OCI-LY7 (cell line): Measurements from ENCODE around the gene TM9SF1.

Experiments
- EZH2phosphoT487 ChIP-seq: fragments of 200-600 bp; sonication (generic); IDR thresholded peaks from 2 replicates; pipeline ENCODE4 v1.6.1; 2018; ENCODE audit warnings: low read depth, borderline replicate concordance, mild to moderate bottlenecking, mixed run types, antibody characterized with exemption, low read length, moderate library complexity, mixed read lengths
- TF ChIP-seq, protein P1 (sequence below): fragments of 200-600 bp; sonication (generic); conservative IDR thresholded peaks from 2 replicates; pipeline ENCODE4 v1.5.1; 2014; ENCODE audit warnings: mild to moderate bottlenecking, antibody characterized with exemption, low read length, moderate library complexity, mixed read lengths

DNA sequence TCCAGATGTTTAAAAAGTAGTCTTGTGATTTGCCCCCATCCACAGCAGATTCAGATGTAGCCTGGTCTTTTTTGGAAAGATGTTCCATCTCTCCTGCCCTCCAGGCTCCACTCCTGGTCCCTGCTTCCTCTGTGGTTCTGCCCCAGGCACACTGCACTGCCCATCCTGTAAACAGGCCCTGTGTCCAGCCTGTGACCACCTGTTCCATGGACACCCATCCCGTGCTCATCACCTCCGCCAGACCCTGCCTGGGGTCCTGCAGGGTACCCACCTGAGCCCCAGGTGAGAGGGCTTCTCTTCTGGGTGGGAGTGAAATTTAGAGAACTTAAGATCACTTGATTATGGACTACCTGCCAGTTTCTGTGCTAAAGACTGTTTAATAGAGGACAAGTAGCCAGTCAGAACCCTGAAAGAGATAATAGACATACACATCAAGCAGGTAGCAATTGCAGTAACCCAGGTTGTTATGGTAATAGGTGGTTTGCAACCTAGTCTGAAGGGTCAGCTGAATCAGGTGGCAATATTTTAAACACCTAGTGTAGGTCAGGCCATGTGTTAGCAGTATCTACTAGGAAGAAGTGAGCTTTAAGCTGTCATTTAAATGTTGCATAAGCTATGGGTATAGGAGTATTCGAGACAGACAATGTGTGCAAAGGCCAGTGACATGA is 45.8 kb downstream of the TM9SF1 start:
- TF ChIP-seq, protein P1, sequence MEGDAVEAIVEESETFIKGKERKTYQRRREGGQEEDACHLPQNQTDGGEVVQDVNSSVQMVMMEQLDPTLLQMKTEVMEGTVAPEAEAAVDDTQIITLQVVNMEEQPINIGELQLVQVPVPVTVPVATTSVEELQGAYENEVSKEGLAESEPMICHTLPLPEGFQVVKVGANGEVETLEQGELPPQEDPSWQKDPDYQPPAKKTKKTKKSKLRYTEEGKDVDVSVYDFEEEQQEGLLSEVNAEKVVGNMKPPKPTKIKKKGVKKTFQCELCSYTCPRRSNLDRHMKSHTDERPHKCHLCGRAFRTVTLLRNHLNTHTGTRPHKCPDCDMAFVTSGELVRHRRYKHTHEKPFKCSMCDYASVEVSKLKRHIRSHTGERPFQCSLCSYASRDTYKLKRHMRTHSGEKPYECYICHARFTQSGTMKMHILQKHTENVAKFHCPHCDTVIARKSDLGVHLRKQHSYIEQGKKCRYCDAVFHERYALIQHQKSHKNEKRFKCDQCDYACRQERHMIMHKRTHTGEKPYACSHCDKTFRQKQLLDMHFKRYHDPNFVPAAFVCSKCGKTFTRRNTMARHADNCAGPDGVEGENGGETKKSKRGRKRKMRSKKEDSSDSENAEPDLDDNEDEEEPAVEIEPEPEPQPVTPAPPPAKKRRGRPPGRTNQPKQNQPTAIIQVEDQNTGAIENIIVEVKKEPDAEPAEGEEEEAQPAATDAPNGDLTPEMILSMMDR = no peak
- TF ChIP-seq EZH2phosphoT487 = no peak
